DND-41 (cell line): Measurements from ENCODE around the gene NAA15.

Experiments
- ATAC-seq: fragments of 200-7000 bp; cut with Tn5 transposase; 3 replicates; pipeline ENCODE4 v1.9.1; 2021; ENCODE audit warnings: low read depth; ENCODE audit not compliant: insufficient read depth
- DNase-seq: peaks from one replicate; pipeline ENCODE4 v3.0.0-alpha.2; 2020
- H2AFZ ChIP-seq: 2 replicates; pipeline ENCODE4 v1.6.0; 2012; ENCODE audit warnings: low read depth, low read length
- H3K27ac ChIP-seq: 2 replicates; pipeline ENCODE4 v1.5.1; 2012; ENCODE audit warnings: low read length, inconsistent platforms
- H3K27me3 ChIP-seq: fragments of 200-600 bp; sonication (generic); 2 replicates; pipeline ENCODE4 v1.6.0; 2012; ENCODE audit warnings: low read length, mild to moderate bottlenecking, inconsistent platforms; ENCODE audit not compliant: insufficient read depth, poor library complexity
- H3K36me3 ChIP-seq: 2 replicates; pipeline ENCODE4 v1.5.1; 2012; ENCODE audit warnings: low read length, inconsistent platforms; ENCODE audit not compliant: insufficient read depth
- H3K4me1 ChIP-seq: 2 replicates; pipeline ENCODE4 v1.5.1; 2012; ENCODE audit warnings: mild to moderate bottlenecking, low read length; ENCODE audit not compliant: insufficient read depth
- H3K4me2 ChIP-seq: 2 replicates; pipeline ENCODE4 v1.6.0; 2012; ENCODE audit warnings: mild to moderate bottlenecking, moderate library complexity, low read length, inconsistent platforms; ENCODE audit not compliant: insufficient read depth
- H3K4me3 ChIP-seq, 2 experiments: fragments of 200-600 bp in 1 of 2; shearing (Covaris generic) in 1 of 2; 2 replicates each; pipeline ENCODE4 v1.5.1; 2012 to 2016; ENCODE audit warnings: inconsistent platforms in 2 of 2, low read length in 2 of 2, mild to moderate bottlenecking in 2 of 2, low read depth in 1 of 2, moderate library complexity in 1 of 2
- H3K79me2 ChIP-seq: 2 replicates; pipeline ENCODE4 v1.6.0; 2012; ENCODE audit warnings: low read length, inconsistent platforms; ENCODE audit not compliant: insufficient read depth
- H3K9ac ChIP-seq: 2 replicates; pipeline ENCODE4 v1.6.0; 2012; ENCODE audit warnings: low read depth, mild to moderate bottlenecking, inconsistent platforms, low read length, moderate library complexity
- H3K9me3 ChIP-seq: 2 replicates; pipeline ENCODE4 v1.5.1; 2012; ENCODE audit warnings: low read length, moderate library complexity, mild to moderate bottlenecking, inconsistent platforms; ENCODE audit not compliant: insufficient read depth, severe bottlenecking
- H4K20me1 ChIP-seq: 2 replicates; pipeline ENCODE4 v1.6.0; 2012; ENCODE audit warnings: low read length; ENCODE audit not compliant: insufficient read depth
- CTCF ChIP-seq: IDR thresholded peaks from 2 replicates; pipeline ENCODE4 v1.5.1; 2012; ENCODE audit warnings: borderline replicate concordance, low read length, moderate library complexity, mild to moderate bottlenecking; ENCODE audit not compliant: poor library complexity, severe bottlenecking; ENCODE audit errors: extremely low read depth
- EZH2 ChIP-seq: IDR thresholded peaks from 3 replicates; pipeline ENCODE4 v1.6.1; 2012; ENCODE audit warnings: borderline replicate concordance, low read depth, mild to moderate bottlenecking, moderate library complexity, low read length, inconsistent platforms; ENCODE audit not compliant: severe bottlenecking

NAA15 gene

GRCh38 chr4:139256349-139256748 is 45.0 kb upstream of the NAA15 start:
- H3K4me1 ChIP-seq, result no peaks in the 10 kb centered on the region
- no peaks in the 10 kb centered on the region for H3K27me3 ChIP-seq
- H3K79me2 ChIP-seq, result no peaks in the 10 kb centered on the region
- H3K4me3 ChIP-seq, result no peak overlapping the region
- H3K36me3 ChIP-seq, result no peaks in the 10 kb centered on the region
- DNase-seq, result no peak
- TF ChIP-seq EZH2 (no peak), CTCF (no peak)
- H4K20me1 ChIP-seq, result no peaks in the 10 kb centered on the region
- no peaks in the 10 kb centered on the region for H3K9me3 ChIP-seq
- H3K27ac ChIP-seq, result no peak overlapping the region
- no peak overlapping the region for H3K9ac ChIP-seq
- no peak overlapping the region for H2AFZ ChIP-seq
- ATAC-seq, result no peak
- H3K4me2 ChIP-seq, result no peak overlapping the region

GRCh38 chr4:139265654-139266053 is 35.7 kb upstream of the NAA15 start:
- Histone ChIP-seq H3K9me3 (no peaks in the 10 kb centered on the region), H3K9ac (no peak overlapping the region), H3K27me3 (no peaks in the 10 kb centered on the region), H3K27ac (no peak overlapping the region), H3K4me3 (no peak overlapping the region), H3K4me1 (peaks cover 21% of the 10 kb centered on the region), H2AFZ (0 out of 2 replicates have a peak overlapping the region, but pooled peaks have one; percentile 82), H4K20me1 (no peaks in the 10 kb centered on the region), H3K79me2 (no peaks in the 10 kb centered on the region), H3K4me2 (peak overlapping the region; percentile 59; the same call in 1 of the 2 replicates), H3K36me3 (no peaks in the 10 kb centered on the region)
- no peak for DNase-seq
- ATAC-seq, result no peak
- TF ChIP-seq CTCF (no peak), EZH2 (no peak)

- Histone ChIP-seq H3K36me3 (no peaks in the 10 kb centered on the region), H3K27ac (peak overlapping the region; percentile 60), H2AFZ (peak overlapping the region; percentile 82), H3K4me1 (peaks cover 21% of the 10 kb centered on the region), H3K9ac (peak overlapping the region; percentile 43), H3K4me3 (peak overlapping the region in 1 of 2 experiments; percentile 50; a peak in 2 of 4 replicates), H3K27me3 (no peaks in the 10 kb centered on the region), H4K20me1 (no peaks in the 10 kb centered on the region), H3K4me2 (peak overlapping the region; percentile 59), H3K9me3 (no peaks in the 10 kb centered on the region), H3K79me2 (no peaks in the 10 kb centered on the region)
- no peak for TF ChIP-seq CTCF
- no peak for TF ChIP-seq EZH2
- ATAC-seq (peak; percentile 15; the same call in 2 of the 3 replicates), DNase-seq (no peak)
Observed at GRCh38 chr4:139266208-139266582, 35.1 kb upstream of the NAA15 start.

- Histone ChIP-seq H3K4me2 (peak overlapping the region; percentile 59), H3K9ac (peak overlapping the region; percentile 43), H3K9me3 (no peaks in the 10 kb centered on the region), H3K27me3 (no peaks in the 10 kb centered on the region), H3K4me1 (peaks cover 21% of the 10 kb centered on the region), H3K79me2 (no peaks in the 10 kb centered on the region), H3K36me3 (no peaks in the 10 kb centered on the region), H3K27ac (peak overlapping the region; percentile 60), H4K20me1 (no peaks in the 10 kb centered on the region), H3K4me3 (peak overlapping the region in 1 of 2 experiments; percentile 50; a peak in 2 of 4 replicates), H2AFZ (peak overlapping the region; percentile 82)
- no peak for TF ChIP-seq EZH2
- no peak for TF ChIP-seq CTCF
- DNase-seq (peak; percentile 84), ATAC-seq (peak; percentile 99)
Observed at GRCh38 chr4:139266583-139267257, 34.6 kb upstream of the NAA15 start.
